OCI-LY7 (cell line): ENCODE results near the gene PARD3B.

Source experiments
- EZH2phosphoT487 ChIP-seq: fragments of 200-600 bp; sonication (generic); IDR thresholded peaks from 2 replicates; pipeline ENCODE4 v1.6.1; 2018; ENCODE audit warnings: low read depth, borderline replicate concordance, mild to moderate bottlenecking, mixed run types, antibody characterized with exemption, low read length, moderate library complexity, mixed read lengths
- TF ChIP-seq, protein P1 (sequence below): fragments of 200-600 bp; sonication (generic); conservative IDR thresholded peaks from 2 replicates; pipeline ENCODE4 v1.5.1; 2014; ENCODE audit warnings: mild to moderate bottlenecking, antibody characterized with exemption, low read length, moderate library complexity, mixed read lengths

DNA sequence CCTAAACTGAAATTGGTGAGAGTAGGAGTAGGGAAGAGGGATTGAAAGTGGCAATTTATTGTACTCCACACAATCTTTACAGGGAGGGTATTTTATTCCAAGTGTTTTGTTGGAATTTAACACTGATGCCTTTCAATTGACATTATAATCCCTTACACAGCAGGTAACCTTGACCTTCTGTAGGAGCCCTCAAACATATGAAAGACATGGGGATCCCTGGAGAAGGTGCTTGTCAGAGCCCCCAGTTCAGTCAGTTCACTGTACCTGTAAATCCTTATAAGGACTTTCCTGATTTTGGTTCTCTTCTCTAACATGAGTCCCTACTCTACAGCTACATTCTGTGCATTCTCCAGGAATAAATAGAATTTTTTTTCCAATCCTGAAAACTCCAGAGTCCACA, 752.1 kb downstream of the PARD3B start:
- TF ChIP-seq, protein P1, sequence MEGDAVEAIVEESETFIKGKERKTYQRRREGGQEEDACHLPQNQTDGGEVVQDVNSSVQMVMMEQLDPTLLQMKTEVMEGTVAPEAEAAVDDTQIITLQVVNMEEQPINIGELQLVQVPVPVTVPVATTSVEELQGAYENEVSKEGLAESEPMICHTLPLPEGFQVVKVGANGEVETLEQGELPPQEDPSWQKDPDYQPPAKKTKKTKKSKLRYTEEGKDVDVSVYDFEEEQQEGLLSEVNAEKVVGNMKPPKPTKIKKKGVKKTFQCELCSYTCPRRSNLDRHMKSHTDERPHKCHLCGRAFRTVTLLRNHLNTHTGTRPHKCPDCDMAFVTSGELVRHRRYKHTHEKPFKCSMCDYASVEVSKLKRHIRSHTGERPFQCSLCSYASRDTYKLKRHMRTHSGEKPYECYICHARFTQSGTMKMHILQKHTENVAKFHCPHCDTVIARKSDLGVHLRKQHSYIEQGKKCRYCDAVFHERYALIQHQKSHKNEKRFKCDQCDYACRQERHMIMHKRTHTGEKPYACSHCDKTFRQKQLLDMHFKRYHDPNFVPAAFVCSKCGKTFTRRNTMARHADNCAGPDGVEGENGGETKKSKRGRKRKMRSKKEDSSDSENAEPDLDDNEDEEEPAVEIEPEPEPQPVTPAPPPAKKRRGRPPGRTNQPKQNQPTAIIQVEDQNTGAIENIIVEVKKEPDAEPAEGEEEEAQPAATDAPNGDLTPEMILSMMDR = no peak
- no peak for TF ChIP-seq EZH2phosphoT487
